Amniotic epithelial cell (primary cell): ENCODE measurements around the gene CAMKMT.
"Not testable (repeated sequence)": the region's sequence is repeated elsewhere in the genome, so short reads cannot be mapped to it uniquely, and the experiment has no call there.

Experiments
- DNase-seq: peaks from one replicate; pipeline ENCODE4 v3.0.0-alpha.2; 2010; ENCODE audit warnings: low read depth

Gene CAMKMT

GRCh38 chr2:44550561-44550960 is 188.8 kb downstream of the CAMKMT start:
- DNase-seq, result no peak

- no peak for DNase-seq
These were observed 189.8 kb downstream of the CAMKMT start for GRCh38 chr2:44551497-44551896.

GRCh38 chr2:44553456-44553855 is 191.7 kb downstream of the CAMKMT start:
- DNase-seq, result peak; percentile 51

- no peak for DNase-seq
These were observed 194.0 kb downstream of the CAMKMT start for GRCh38 chr2:44555700-44556099.

- no peak for DNase-seq
These were observed 197.4 kb downstream of the CAMKMT start for GRCh38 chr2:44559108-44559507.

GRCh38 chr2:44560352-44560751 is 198.6 kb downstream of the CAMKMT start:
- no peak for DNase-seq

GRCh38 chr2:44560941-44561340 is 199.2 kb downstream of the CAMKMT start:
- peak; percentile 72 for DNase-seq

- peak; percentile 65 for DNase-seq
These were observed 201.0 kb downstream of the CAMKMT start for GRCh38 chr2:44562737-44563136.

GRCh38 chr2:44564752-44565151 is 203.0 kb downstream of the CAMKMT start:
- no peak for DNase-seq

- no peak for DNase-seq
These were observed 204.3 kb downstream of the CAMKMT start for GRCh38 chr2:44566059-44566458.

- no peak for DNase-seq
These were observed 207.7 kb downstream of the CAMKMT start for GRCh38 chr2:44569491-44569890.

GRCh38 chr2:44570271-44570670 is 208.5 kb downstream of the CAMKMT start:
- DNase-seq, result peak; percentile 33

GRCh38 chr2:44570777-44571176 is 209.0 kb downstream of the CAMKMT start:
- DNase-seq, result no peak

GRCh38 chr2:44572196-44572900 is 210.6 kb downstream of the CAMKMT start:
- peak; percentile 25 for DNase-seq

GRCh38 chr2:44573996-44574395 is 212.2 kb downstream of the CAMKMT start:
- DNase-seq, result no peak

GRCh38 chr2:44578471-44579093 is 216.8 kb downstream of the CAMKMT start:
- DNase-seq, result peak; percentile 90

GRCh38 chr2:44579115-44579836 is 217.5 kb downstream of the CAMKMT start:
- no peak for DNase-seq

GRCh38 chr2:44579837-44580230 is 218.1 kb downstream of the CAMKMT start:
- DNase-seq, result no peak

GRCh38 chr2:44580875-44581515 is 219.2 kb downstream of the CAMKMT start:
- no peak for DNase-seq

- peak; percentile 49 for DNase-seq
These were observed 220.7 kb downstream of the CAMKMT start for GRCh38 chr2:44582363-44583008.

- DNase-seq, result not testable (repeated sequence)
These were observed 233.9 kb downstream of the CAMKMT start for GRCh38 chr2:44595615-44596014.
